Parathyroid adenoma (tissue), 2 donors: ENCODE results near the gene ARHGAP23.

Experiments
- H2AFZ ChIP-seq: fragments of 300-600 bp; sonication (generic); one replicate; pipeline ENCODE4 v1.7.0; 2017; ENCODE audit warnings: antibody characterized with exemption, mild to moderate bottlenecking
- H3K27ac ChIP-seq: fragments of 300-600 bp; sonication (generic); one replicate; pipeline ENCODE4 v1.7.0; 2017
- H3K27me3 ChIP-seq: fragments of 300-600 bp; sonication (generic); one replicate; pipeline ENCODE4 v1.7.0; 2017; ENCODE audit warnings: low read length; ENCODE audit not compliant: control insufficient read depth, insufficient read depth
- H3K36me3 ChIP-seq: fragments of 300-600 bp; sonication (generic); one replicate; pipeline ENCODE4 v1.7.0; 2017; ENCODE audit warnings: low read length; ENCODE audit not compliant: control insufficient read depth, insufficient read depth
- H3K4me1 ChIP-seq: fragments of 300-600 bp; sonication (generic); one replicate; pipeline ENCODE4 v1.7.0; 2017; ENCODE audit warnings: control low read depth
- H3K4me2 ChIP-seq: fragments of 300-600 bp; sonication (generic); one replicate; pipeline ENCODE4 v1.7.0; 2017; ENCODE audit warnings: low read length
- H3K4me3 ChIP-seq: fragments of 300-600 bp; sonication (generic); one replicate; pipeline ENCODE4 v1.7.0; 2017; ENCODE audit warnings: low read depth, low read length
- H3K79me2 ChIP-seq: fragments of 300-600 bp; sonication (generic); one replicate; pipeline ENCODE4 v1.7.0; 2017; ENCODE audit warnings: control low read depth
- H3K9ac ChIP-seq: fragments of 300-600 bp; sonication (generic); one replicate; pipeline ENCODE4 v1.7.0; 2017; ENCODE audit warnings: mild to moderate bottlenecking
- H3K9me3 ChIP-seq: fragments of 300-600 bp; sonication (generic); one replicate; pipeline ENCODE4 v1.7.0; 2017; ENCODE audit warnings: low read length; ENCODE audit not compliant: control insufficient read depth
- TF ChIP-seq, protein P1 (sequence below): fragments of 300-600 bp; sonication (generic); IDR thresholded peaks from one replicate; pipeline ENCODE4 v1.7.0; 2017; ENCODE audit warnings: antibody characterized with exemption, mild to moderate bottlenecking
- donor health status: primary hyperparathyroidism.

Gene ARHGAP23

DNA sequence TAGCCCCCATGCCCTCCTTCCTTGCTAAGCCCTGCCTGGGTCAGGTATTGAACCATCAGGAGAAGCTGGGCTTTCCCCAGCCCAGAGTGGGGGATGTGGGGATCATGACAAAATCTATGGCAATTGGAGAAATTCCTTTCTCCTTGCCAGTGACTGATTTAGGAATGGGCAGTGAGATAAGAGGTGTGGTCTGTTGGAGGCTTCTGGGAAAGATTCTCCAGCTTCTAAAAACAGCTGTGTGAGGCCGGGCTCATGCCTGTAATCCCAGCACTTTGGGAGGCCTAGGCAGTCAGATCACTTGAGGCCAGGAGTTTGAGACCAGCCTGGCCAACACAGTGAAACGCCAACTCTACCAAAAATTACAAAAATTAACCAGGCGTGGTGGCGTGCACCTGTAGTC, 108.4 kb downstream of the ARHGAP23 start:
- H3K9me3 ChIP-seq, result no peaks in the 10 kb centered on the region
- no peaks in the 10 kb centered on the region for H3K27me3 ChIP-seq
- H3K79me2 ChIP-seq, result no peaks in the 10 kb centered on the region
- no peak overlapping the region for H3K4me2 ChIP-seq
- H3K36me3 ChIP-seq, result no peaks in the 10 kb centered on the region
- H3K9ac ChIP-seq, result no peak overlapping the region
- no peak overlapping the region for H2AFZ ChIP-seq
- no peak overlapping the region for H3K4me3 ChIP-seq
- H3K27ac ChIP-seq, result no peak overlapping the region
- no peaks in the 10 kb centered on the region for H3K4me1 ChIP-seq
- TF ChIP-seq, protein P1, sequence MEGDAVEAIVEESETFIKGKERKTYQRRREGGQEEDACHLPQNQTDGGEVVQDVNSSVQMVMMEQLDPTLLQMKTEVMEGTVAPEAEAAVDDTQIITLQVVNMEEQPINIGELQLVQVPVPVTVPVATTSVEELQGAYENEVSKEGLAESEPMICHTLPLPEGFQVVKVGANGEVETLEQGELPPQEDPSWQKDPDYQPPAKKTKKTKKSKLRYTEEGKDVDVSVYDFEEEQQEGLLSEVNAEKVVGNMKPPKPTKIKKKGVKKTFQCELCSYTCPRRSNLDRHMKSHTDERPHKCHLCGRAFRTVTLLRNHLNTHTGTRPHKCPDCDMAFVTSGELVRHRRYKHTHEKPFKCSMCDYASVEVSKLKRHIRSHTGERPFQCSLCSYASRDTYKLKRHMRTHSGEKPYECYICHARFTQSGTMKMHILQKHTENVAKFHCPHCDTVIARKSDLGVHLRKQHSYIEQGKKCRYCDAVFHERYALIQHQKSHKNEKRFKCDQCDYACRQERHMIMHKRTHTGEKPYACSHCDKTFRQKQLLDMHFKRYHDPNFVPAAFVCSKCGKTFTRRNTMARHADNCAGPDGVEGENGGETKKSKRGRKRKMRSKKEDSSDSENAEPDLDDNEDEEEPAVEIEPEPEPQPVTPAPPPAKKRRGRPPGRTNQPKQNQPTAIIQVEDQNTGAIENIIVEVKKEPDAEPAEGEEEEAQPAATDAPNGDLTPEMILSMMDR, result no peak

DNA sequence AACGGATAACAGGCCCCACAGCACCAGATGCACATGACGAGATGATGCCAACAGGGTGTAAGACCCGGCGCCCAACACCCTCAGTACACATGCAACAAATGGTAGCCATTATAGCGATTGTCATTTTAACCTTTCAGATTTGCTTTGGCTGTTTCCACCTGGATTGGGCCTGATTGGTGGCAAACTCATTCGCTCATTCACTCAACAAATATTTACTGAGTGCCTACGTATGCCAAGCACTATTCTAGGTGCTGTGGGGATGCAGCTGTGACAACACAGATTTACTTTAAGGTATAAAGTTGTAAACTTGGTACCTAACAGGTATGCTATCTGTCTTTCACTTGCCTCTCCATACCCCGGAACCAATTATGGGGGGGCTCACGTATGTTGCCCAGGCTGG, 110.6 kb downstream of the ARHGAP23 start:
- Histone ChIP-seq H3K36me3 (no peaks in the 10 kb centered on the region), H2AFZ (no peak overlapping the region), H3K4me2 (no peak overlapping the region), H3K79me2 (no peaks in the 10 kb centered on the region), H3K27ac (no peak overlapping the region), H3K9ac (no peak overlapping the region), H3K4me1 (no peaks in the 10 kb centered on the region), H3K9me3 (no peaks in the 10 kb centered on the region), H3K27me3 (no peaks in the 10 kb centered on the region), H3K4me3 (no peak overlapping the region)
- TF ChIP-seq, protein P1, result no peak

- Histone ChIP-seq H3K4me1 (no peaks in the 10 kb centered on the region), H3K27ac (no peak overlapping the region)
These were observed 111.1 kb downstream of the ARHGAP23 start for GRCh38 chr17:38539386-38539785.

DNA sequence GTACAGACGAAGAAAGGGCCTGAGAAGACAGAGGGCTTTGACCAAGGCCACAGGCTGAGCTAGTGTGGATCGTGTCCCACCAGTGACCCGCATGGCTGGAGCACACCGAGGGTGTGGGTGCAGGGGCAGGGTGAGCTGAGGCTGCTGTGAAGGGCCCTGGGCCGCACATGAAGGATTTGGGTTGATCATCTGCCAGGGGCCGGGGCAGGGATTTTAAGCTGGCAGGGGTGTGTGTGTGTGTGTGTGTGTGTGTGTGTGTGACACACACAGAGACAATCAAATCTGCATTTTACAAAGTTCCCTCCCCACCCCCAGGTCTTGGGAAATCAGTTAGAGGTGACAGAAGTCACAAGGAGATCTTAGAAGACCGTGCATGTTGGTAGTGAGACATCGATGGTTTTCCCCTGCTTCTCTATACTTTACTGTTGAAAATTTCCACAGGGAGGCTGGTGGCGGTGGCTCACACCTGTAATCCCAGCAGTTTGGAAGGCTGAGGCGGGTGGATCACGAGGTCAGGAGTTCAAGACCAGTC, 112.3 kb downstream of the ARHGAP23 start:
- H3K36me3 ChIP-seq, result no peaks in the 10 kb centered on the region

More at GRCh38 chr17:38539386-38539785, 111.1 kb downstream of the ARHGAP23 start:
- H3K27me3 ChIP-seq, result no peaks in the 10 kb centered on the region
- no peaks in the 10 kb centered on the region for H3K9me3 ChIP-seq
- H2AFZ ChIP-seq, result no peak overlapping the region
- no peak overlapping the region for H3K4me2 ChIP-seq
- H3K9ac ChIP-seq, result no peak overlapping the region
- TF ChIP-seq, protein P1, result no peak
- no peaks in the 10 kb centered on the region for H3K36me3 ChIP-seq
- no peaks in the 10 kb centered on the region for H3K79me2 ChIP-seq
- no peak overlapping the region for H3K4me3 ChIP-seq

GRCh38 chr17:38541281-38541680, 113.0 kb downstream of the ARHGAP23 start:
- TF ChIP-seq, protein P1, result no peak
- no peak overlapping the region for H3K4me2 ChIP-seq
- H3K9ac ChIP-seq, result no peak overlapping the region
- no peaks in the 10 kb centered on the region for H3K36me3 ChIP-seq
- no peak overlapping the region for H3K27ac ChIP-seq
- no peaks in the 10 kb centered on the region for H3K79me2 ChIP-seq
- no peak overlapping the region for H2AFZ ChIP-seq
- H3K4me3 ChIP-seq, result no peak overlapping the region
- H3K9me3 ChIP-seq, result no peaks in the 10 kb centered on the region
- no peaks in the 10 kb centered on the region for H3K4me1 ChIP-seq
- no peaks in the 10 kb centered on the region for H3K27me3 ChIP-seq

More for the DNA sequence above, 112.3 kb downstream of the ARHGAP23 start:
- Histone ChIP-seq H3K4me2 (no peak overlapping the region), H3K79me2 (no peaks in the 10 kb centered on the region), H3K27me3 (no peaks in the 10 kb centered on the region), H3K27ac (no peak overlapping the region), H2AFZ (no peak overlapping the region), H3K9ac (no peak overlapping the region), H3K4me3 (no peak overlapping the region), H3K4me1 (no peaks in the 10 kb centered on the region), H3K9me3 (no peaks in the 10 kb centered on the region)
- TF ChIP-seq, protein P1, result no peak
